K562 (cell line): Measurements from ENCODE around the gene NR3C2.

Experiments used
- BACH1 ChIP-seq: fragments of 200-800 bp; sonication (Bioruptor generic); IDR thresholded peaks from 2 replicates; pipeline ENCODE4 v1.6.1; 2016; ENCODE audit warnings: missing genetic modification characterization, missing compliant biosample characterization
- EZH2 ChIP-seq: IDR thresholded peaks from 2 replicates; pipeline ENCODE4 v1.6.1; 2012; ENCODE audit warnings: low read depth, mild to moderate bottlenecking, inconsistent platforms, low read length, borderline replicate concordance
- GABPA ChIP-seq: fragments of 200-800 bp; sonication (Bioruptor generic); conservative IDR thresholded peaks from 2 replicates; pipeline ENCODE4 v1.6.1; 2016; ENCODE audit warnings: low read depth, missing genetic modification characterization, missing compliant biosample characterization
- MECOM ChIP-seq: fragments of 250-450 bp; sonication (Bioruptor Pico); IDR thresholded peaks from 2 replicates; pipeline ENCODE4 v1.8.0; 2022; ENCODE audit warnings: inconsistent platforms
- POLR2A ChIP-seq: fragments of 450-650 bp; conservative IDR thresholded peaks from 2 replicates; pipeline ENCODE4 v1.6.1; 2016
- RAD51 ChIP-seq: fragments of 450-650 bp; IDR thresholded peaks from 2 replicates; pipeline ENCODE4 v1.7.1; 2016; ENCODE audit warnings: low read depth, mild to moderate bottlenecking, borderline replicate concordance
- ZBTB9 ChIP-seq: fragments of 450-650 bp; formaldehyde crosslinking; IDR thresholded peaks from 2 replicates; pipeline ENCODE4 v1.4.0; 2020; ENCODE audit warnings: mild to moderate bottlenecking, moderate library complexity
- ZNF76 ChIP-seq: fragments of 250-450 bp; sonication (Bioruptor Pico); IDR thresholded peaks from 2 replicates; pipeline ENCODE4 v1.4.0; 2020; ENCODE audit warnings: mild to moderate bottlenecking, moderate library complexity, borderline replicate concordance

- no peak for TF ChIP-seq RAD51
- TF ChIP-seq MECOM (CRISPR knock-in tag), result no peak
- no peak for TF ChIP-seq POLR2A
- TF ChIP-seq EZH2, result no peak
- no peak for TF ChIP-seq GABPA (tag)
- no peak for TF ChIP-seq ZNF76 (CRISPR knock-in tag)
- no peak for TF ChIP-seq ZBTB9 (CRISPR knock-in tag)
- no peak for TF ChIP-seq BACH1
Observed at GRCh38 chr4:148216321-148216720, 225.9 kb downstream of the NR3C2 start.
